Heart left ventricle (tissue), 16 donors: Measurements from ENCODE around the gene CFAP46. TPM values are rescaled to one million over a fixed set of nuclear protein-coding genes. Genes with fewer than 3 reads are reported as not detected.
A peak's percentile ranks its signal among the peaks of the same experiment; 100 is the strongest.
"Not testable (repeated sequence)": the region's sequence is repeated elsewhere in the genome, so short reads cannot be mapped to it uniquely, and the experiment has no call there.

Source experiments
- ATAC-seq, 4 donors: fragments of 200-7000 bp; cut with Tn5 transposase; one replicate each; pipeline ENCODE4 v1.9.1; 2020 to 2022; ENCODE audit warnings: moderate library complexity in 4 of 4, mild to moderate bottlenecking in 3 of 4, moderate number of reproducible peaks in 1 of 4
- DNase-seq, 5 donors: peaks; one replicate each; pipeline ENCODE4 v3.0.0-alpha.2; 2020
- H3K27ac ChIP-seq, 12 donors: fragments of 200-600 bp; sonication (generic) in 4 of 12; one replicate each; pipeline versions ENCODE4 v1.5.0 to v1.8.0; 2016 to 2022; ENCODE audit warnings: mild to moderate bottlenecking in 2 of 12
- H3K27me3 ChIP-seq, 9 donors: fragments of 200-600 bp; sonication (generic) in 2 of 9; one replicate each; pipeline versions ENCODE4 v1.5.1 to v1.8.0; 2016 to 2022; ENCODE audit warnings: mild to moderate bottlenecking in 3 of 9
- H3K36me3 ChIP-seq, 9 donors: fragments of 200-600 bp; sonication (generic) in 2 of 9; one replicate each; pipeline versions ENCODE4 v1.5.0 to v1.8.0; 2018 to 2022; ENCODE audit warnings: mild to moderate bottlenecking in 2 of 9
- H3K4me1 ChIP-seq, 12 donors: fragments of 200-600 bp; sonication (generic) in 4 of 12; one replicate each; pipeline versions ENCODE4 v1.5.0 to v1.8.0; 2016 to 2022; ENCODE audit warnings: mild to moderate bottlenecking in 3 of 12
- H3K4me3 ChIP-seq, 12 donors: fragments of 200-600 bp; sonication (generic) in 4 of 12; one replicate each; pipeline versions ENCODE4 v1.5.0 to v1.8.0; 2017 to 2022; ENCODE audit warnings: mild to moderate bottlenecking in 9 of 12, moderate library complexity in 4 of 12
- H3K9me3 ChIP-seq, 12 donors: fragments of 200-600 bp; sonication (generic) in 4 of 12; one replicate each; pipeline versions ENCODE4 v1.5.0 to v1.8.0; 2016 to 2022; ENCODE audit warnings: mild to moderate bottlenecking in 1 of 12
- POLR2A ChIP-seq, 2 donors: fragments of 450-650 bp; IDR thresholded peaks; one replicate each; pipeline ENCODE4 v1.6.1; 2017; ENCODE audit warnings: antibody characterized with exemption in 2 of 2, mild to moderate bottlenecking in 2 of 2, moderate library complexity in 2 of 2
- WGBS, 4 donors: extraction: QIAGEN DNeasy Blood & Tissue Kit in 2 of 4; methylation state at CpG; one replicate each; pipeline versions ENCODE4 v1.1.5 to v1.1.7; 2013 to 2018; 5-methylcytosine and 5-hydroxymethylcytosine counted together
- intact Hi-C, 10 donors: fragments of 100-400 bp; cut with DNase I; formaldehyde crosslinking; loops; one replicate each; pipeline versions ENCODE4 v1.11.1 to v1.14.2; 2022
- polyA plus RNA-seq, 2 donors: library from polyadenylated mRNA; stranded (reverse); fragments of 200-250 nt; gene quantifications; one replicate each; pipeline ENCODE4 v1.2.3, GENCODE V29; 2013
- total RNA-seq, 9 donors: library from RNA; depleted of rRNA in 2 of 9; stranded (reverse); fragments of >200 nt in 2 of 9; fragmentation: NEBNext Ultra II Directional in 3 of 9; extraction: Animal tissue kit (Norgen Biotek cat#: 25700) in 3 of 9; gene quantifications; one replicate each; pipeline versions ENCODE4 v1.1.0 to v1.2.4, GENCODE V29; 2016 to 2023
- TF ChIP-seq, protein P1 (sequence below), 12 donors: fragments of 200-600 bp; sonication (generic) in 4 of 12; IDR thresholded peaks; one replicate each; pipeline versions ENCODE4 v1.5.0 to v1.8.0; 2018 to 2022; ENCODE audit warnings: antibody characterized with exemption in 12 of 12, mild to moderate bottlenecking in 5 of 12
- donor health status: ischemic (EF 13 %, LVEDD 7.1; RV severe dilation, severe dysfunction).
- donor health status: healthy with polysubstance abuse.
- donor health status: DM: no; HTN: yes; CAD: no.
- donor health status: DM: no; HTN: no; CAD: no.
- donor health status: ischemic (EF 25% LVEDD 6.9; RV normal size, moderate dysfunction).
- donor health status: ischemic (EF 25% LVEDD 5.7; RV mildly dilated, moderate dysfunction).
- donor health status: healthy.
- donor health status: DM: yes; HTN: yes; CAD: no.
- donor health status: ischemic (EF 35%, LVEDD 5.7; RV mildly dilated, moderate dysfunction).
- donor health status: nonischemic (EF 11% LVEDD 7.7; RV severe dilation, severe dysfunction).
- donor health status: DM: yes; HTN: yes; CAD: no.
- donor health status: PGD.
- donor health status: ischemic (EF 29% LVEDD 5.4; RV normal size, mild dysfunction).
- donor health status: nonischemic (EF 23%, LVEDD 6.1; RV moderate dilation, normal function).

CFAP46 gene
- total and polyA plus RNA-seq, 11 donors, result 0.61 to 1.8 (median 0.95) TPM

- Histone ChIP-seq H3K36me3 (no peaks in the 10 kb centered on the region), H3K4me3 (no peak overlapping the region), H3K27ac (peak overlapping the region in 3 of 12 donors; percentile 26 to 68 (median 47)), H3K9me3 (peaks cover 0 to 16% (median 0%) of the 10 kb centered on the region in 12 donors), H3K27me3 (peaks cover 2 to 53% (median 17%) of the 10 kb centered on the region in 9 donors), H3K4me1 (peaks cover 0 to 11% (median 0%) of the 10 kb centered on the region in 12 donors)
- WGBS, 4 donors, result 25 to 49% (median 45%) methylated on average over 5 to 11 of the region's 11 CpGs
- intact Hi-C loops, result no loop called here
- peak in 2 of 4 donors; percentile 62 to 71 for ATAC-seq
- peak in 1 of 5 donors; percentile 72 for DNase-seq
- peak in 1 of 2 donors; percentile 41 for TF ChIP-seq POLR2A (IDR thresholded peaks at IDR 0.05)
- TF ChIP-seq, protein P1, sequence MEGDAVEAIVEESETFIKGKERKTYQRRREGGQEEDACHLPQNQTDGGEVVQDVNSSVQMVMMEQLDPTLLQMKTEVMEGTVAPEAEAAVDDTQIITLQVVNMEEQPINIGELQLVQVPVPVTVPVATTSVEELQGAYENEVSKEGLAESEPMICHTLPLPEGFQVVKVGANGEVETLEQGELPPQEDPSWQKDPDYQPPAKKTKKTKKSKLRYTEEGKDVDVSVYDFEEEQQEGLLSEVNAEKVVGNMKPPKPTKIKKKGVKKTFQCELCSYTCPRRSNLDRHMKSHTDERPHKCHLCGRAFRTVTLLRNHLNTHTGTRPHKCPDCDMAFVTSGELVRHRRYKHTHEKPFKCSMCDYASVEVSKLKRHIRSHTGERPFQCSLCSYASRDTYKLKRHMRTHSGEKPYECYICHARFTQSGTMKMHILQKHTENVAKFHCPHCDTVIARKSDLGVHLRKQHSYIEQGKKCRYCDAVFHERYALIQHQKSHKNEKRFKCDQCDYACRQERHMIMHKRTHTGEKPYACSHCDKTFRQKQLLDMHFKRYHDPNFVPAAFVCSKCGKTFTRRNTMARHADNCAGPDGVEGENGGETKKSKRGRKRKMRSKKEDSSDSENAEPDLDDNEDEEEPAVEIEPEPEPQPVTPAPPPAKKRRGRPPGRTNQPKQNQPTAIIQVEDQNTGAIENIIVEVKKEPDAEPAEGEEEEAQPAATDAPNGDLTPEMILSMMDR (IDR thresholded peaks at IDR 0.05), result no peak
Measured at GRCh38 chr10:132967540-132967939, 25.2 kb upstream of the CFAP46 start.

DNA sequence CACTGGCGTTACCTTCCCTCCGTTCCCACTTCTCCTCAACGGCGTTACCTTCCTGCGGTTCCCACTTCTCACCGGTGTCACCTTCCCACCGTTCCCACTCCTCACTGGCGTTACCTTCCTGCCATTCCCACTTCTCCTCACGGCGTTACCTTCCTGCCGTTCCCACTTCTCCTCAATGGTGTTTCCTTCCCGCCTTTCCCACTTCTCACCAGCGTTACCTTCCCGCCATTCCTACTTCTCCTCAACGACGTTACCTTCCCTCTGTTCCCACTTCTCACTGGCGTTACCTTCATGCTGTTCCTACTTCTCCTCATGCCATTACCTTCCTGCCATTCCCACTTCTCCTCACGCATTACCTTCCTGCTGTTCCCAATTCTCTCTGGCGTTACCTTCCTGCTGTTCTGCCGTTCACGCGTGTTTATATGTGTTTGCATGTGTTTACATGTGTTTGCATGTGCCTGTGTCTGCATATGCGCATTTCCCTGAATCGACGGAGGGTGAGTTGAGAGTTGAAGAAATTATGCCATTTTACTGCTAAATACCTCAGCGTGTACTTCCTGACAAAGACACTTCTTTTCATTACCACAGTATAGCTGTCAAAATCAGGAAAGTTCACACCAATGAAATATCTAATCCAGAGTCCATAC is 23.2 kb upstream of the CFAP46 start:
- peak overlapping the region in 4 of 12 donors; percentile 20 to 50 (median 36) for H3K4me3 ChIP-seq

DNA sequence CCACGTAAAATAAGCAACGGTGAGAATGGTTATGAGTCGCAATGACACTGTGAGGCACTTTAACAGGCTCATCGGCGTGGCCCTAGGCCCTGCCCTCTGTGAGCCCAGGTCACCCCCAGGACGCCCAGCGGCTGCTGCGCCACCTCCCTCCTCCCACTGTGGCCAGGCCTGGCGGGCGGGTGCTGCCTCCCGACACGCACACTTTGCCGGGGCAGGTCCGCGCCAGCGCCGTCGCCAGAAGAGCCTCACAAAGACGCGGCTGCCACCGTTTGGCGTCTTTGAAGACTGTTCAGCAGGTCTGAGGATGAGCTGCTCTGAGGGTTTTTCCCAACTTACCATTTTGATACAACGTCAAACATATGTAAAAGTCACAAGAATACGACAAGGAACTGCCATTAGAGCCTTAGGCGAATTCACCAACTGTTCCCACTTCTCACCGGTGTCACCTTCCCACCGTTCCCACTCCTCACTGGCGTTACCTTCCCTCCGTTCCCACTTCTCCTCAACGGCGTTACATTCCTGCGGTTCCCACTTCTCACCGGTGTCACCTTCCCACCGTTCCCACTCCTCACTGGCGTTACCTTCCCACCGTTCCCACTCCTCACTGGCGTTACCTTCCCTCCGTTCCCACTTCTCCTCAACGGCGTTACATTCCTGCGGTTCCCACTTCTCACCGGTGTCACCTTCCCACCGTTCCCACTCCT is 22.5 kb upstream of the CFAP46 start:
- DNase-seq, H3K9me3 ChIP-seq, intact Hi-C loops, H3K36me3 ChIP-seq: not testable (repeated sequence)
- Histone ChIP-seq H3K27ac (peak overlapping the region in 3 of 12 donors; percentile 38 to 49 (median 38)), H3K4me3 (peak overlapping the region in 8 of 12 donors; percentile 20 to 50 (median 28)), H3K27me3 (peaks cover 0 to 27% (median 0%) of the 10 kb centered on the region in 9 donors), H3K4me1 (peaks cover 0 to 33% (median 5%) of the 10 kb centered on the region in 12 donors)
- WGBS, 4 donors, result 44 to 80% (median 66%) methylated on average over 43 of the region's 43 CpGs
- ATAC-seq, result peak in 1 of 4 donors; percentile 10

More for the DNA sequence above, 23.2 kb upstream of the CFAP46 start:
- Histone ChIP-seq H3K4me1 (peaks cover 0 to 30% (median 5%) of the 10 kb centered on the region in 12 donors), H3K27me3 (peaks cover 0 to 33% (median under 1%) of the 10 kb centered on the region in 9 donors), H3K36me3 (no peaks in the 10 kb centered on the region), H3K9me3 (peaks cover 0 to 12% (median 0%) of the 10 kb centered on the region in 12 donors), H3K27ac (peak overlapping the region in 1 of 12 donors; percentile 38)
- WGBS, 4 donors, result 49 to 80% (median 73%) methylated on average over 26 of the region's 26 CpGs
- TF ChIP-seq, protein P1 (IDR thresholded peaks at IDR 0.05), result no peak
- TF ChIP-seq POLR2A (IDR thresholded peaks at IDR 0.05), result no peak
- intact Hi-C loops, result no loop called here
- DNase-seq, result no peak
- ATAC-seq, result no peak

DNA sequence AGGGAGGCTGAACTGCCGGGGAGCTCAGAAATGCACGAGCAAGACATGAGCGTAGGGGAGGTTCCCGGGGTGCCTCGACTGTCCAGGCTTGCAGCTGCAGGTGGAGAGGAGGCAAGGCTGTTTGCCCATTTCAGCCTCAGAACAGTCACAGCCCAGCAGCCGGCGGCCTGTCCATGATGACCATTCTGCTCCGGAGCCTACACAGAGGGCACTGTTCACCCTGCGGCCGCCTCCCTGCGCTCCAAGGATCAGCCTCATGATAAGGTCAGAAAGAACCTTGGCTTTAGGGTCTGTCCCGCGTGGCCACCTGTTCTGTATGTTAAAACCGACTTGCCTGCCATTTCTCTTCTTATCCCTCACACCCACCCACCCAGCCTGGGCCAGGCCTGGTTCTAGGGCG is 21.9 kb upstream of the CFAP46 start:
- H3K36me3 ChIP-seq, result no peaks in the 10 kb centered on the region
- peaks cover 0 to 25% (median 0%) of the 10 kb centered on the region in 9 donors for H3K27me3 ChIP-seq
- H3K4me1 ChIP-seq, result peaks cover 0 to 38% (median 6%) of the 10 kb centered on the region in 12 donors
- H3K4me3 ChIP-seq, result peak overlapping the region in 4 of 12 donors; percentile 23 to 50 (median 42)
- ATAC-seq (no peak), DNase-seq (no peak)
- 85 to 96% (median 90%) methylated on average over 12 to 15 of the region's 15 CpGs for WGBS, 4 donors
- TF ChIP-seq POLR2A (IDR thresholded peaks at IDR 0.05), result no peak
- TF ChIP-seq, protein P1 (IDR thresholded peaks at IDR 0.05), result no peak
- intact Hi-C loops, result no loop called here
- peak overlapping the region in 2 of 12 donors; percentile 38 to 49 for H3K27ac ChIP-seq
- H3K9me3 ChIP-seq, result peaks cover 0 to 5% (median 0%) of the 10 kb centered on the region in 12 donors
